CMK (cell line): ENCODE results near the gene TP73.

Experiments used
- DNase-seq: peaks from one replicate; pipeline ENCODE4 v3.0.0-alpha.2; 2010; ENCODE audit warnings: low read depth

The TP73 gene

DNA sequence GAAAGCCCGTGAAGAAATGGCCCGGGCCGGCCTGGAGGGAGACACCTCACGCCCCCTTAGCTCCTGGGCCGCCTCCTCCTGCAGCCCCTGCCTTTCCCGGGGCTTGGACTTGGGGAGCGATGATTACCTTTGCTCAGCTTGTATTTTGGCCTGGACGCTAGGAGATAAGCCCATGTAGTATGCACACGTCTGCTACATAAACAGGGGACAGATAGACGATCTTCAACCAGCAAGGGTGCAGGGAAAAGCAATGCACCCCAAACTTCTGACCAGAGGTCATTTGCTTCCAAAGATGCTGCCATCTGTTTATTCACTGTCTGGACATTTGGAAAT is 936 bp downstream of the TP73 start:
- DNase-seq, result no peak

DNA sequence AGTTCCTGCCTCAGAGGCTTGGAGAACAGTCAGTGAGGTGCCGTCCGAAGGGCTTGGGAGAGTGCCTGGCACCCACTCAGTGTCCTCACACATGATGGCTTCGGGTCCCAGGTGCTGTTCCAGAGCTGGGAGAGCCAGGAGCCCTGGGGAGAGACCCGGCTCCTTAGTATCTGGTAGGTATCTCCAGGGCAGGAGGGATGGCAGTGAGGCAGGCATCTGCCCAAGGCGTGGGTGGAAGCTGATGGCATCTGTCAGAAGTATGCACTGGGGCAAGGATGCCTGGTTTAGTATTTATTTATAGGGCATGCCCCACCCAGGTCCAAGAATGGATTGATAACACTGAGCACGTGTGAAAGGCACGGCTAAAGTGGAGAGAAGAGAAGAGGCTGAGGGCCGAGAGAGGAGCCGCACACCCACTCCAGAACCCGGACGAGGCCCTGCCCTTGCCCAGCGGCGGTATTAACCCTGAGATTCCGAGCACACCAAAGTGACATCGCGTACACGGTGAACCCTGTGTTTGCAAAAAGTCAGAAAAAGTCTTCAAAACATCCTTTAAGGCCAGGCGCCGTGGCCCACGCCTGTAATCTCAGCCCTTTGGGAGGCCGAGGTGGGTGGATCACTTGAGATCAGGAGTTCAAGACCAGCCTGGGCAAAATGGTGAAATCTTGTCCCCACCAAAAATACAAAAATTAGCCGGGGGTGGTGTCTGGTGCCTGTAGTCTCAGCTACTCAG is 2.4 kb downstream of the TP73 start:
- no peak for DNase-seq

DNA sequence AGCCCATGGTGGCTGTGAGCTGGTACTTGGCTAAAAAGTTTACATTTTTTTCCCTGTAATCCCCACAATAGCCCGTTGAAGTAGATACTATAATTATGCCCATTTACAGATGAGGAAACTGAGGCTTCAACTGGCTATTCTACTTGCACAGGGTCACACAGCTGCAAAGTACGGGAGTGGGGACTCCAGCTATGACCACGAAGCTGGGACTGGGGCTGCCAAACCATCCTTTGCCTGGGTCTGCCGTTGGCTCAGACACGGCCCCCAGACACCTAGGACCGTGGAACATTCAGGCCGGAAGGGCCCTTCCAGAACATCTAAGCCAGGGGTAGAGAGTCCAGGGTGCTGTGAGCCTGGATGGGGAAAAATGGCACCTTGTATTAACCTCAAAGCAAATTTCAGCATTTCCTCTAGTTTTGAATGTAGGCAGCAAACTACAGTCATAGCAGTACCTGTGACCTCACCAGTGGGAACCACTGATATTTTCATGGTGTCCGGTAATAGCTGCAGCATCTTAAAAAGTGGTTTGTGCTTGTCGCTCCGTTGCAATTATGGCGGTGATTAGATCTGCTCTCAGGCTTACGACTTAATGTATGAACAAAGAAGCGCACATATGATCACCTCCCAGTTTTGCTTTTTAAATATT is 4.3 kb downstream of the TP73 start:
- DNase-seq, result no peak

DNA sequence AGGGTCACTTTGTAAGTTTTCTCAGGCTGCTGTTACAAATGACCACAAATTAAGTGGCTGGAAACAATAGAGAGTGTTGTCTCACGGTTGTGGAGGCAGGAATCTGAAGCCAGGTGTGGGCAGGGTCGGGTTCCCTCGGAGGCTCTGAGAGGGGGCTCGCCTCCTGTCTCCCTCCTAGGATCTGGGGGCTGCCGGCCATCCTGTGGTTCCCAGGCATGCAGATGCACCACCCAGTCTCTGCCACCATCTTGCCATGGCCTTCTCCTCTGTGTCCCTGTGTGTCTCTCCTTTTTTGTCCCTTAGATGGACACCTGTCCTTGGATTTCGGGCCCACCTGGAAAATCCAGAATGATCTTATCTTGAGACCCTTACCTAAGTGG is 4.8 kb downstream of the TP73 start:
- DNase-seq, result no peak

DNA sequence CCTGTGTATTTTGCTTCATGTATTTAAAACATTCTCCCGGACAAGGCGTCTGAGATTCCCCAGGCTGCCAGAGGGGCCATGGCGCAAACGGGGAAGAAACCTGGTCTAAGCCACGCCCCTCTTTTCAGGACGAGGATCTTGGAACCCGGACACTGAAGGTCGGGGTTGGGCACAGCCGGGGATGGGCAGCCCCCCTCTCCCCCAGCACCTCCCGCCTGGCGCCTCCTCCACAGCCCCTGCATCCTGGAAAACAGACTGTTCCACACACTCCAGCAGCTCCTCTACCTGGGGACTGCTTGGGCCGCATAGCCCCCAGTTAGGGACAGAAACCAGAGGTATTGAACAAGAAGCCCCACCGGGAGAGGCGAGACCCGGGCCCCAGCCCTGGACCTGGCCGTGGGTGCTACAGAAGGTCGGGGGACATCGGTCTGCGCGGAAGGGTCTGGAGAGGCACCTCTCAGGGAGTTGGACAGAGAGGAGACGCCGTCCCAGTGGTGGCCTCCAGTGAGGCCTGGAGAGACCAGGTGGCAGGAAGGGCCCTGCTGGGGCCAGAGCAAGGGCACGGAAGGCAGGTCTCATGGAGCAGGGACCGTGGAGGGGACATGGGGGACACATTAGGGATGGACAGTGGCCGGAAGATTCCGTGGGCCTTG is 5.4 kb downstream of the TP73 start:
- no peak for DNase-seq

DNA sequence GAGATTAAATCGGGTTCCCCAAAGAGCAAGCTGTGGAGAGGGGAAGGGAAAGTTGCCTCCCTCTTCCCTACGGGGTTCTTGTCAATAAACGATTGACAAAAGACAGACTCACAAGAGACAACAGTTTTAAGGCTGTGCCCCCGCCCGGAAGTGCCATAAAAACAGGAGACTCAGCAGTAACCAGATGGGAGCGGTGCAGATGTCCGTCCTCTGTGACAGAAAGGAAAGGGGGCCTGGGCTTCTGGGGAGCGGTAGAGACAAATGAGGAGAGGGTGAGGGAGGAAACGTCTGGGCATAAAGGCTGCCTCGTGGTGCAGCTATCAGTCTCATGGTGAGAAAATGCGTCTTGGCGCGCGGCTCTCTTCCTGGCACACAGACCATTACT is 5.9 kb downstream of the TP73 start:
- no peak for DNase-seq

DNA sequence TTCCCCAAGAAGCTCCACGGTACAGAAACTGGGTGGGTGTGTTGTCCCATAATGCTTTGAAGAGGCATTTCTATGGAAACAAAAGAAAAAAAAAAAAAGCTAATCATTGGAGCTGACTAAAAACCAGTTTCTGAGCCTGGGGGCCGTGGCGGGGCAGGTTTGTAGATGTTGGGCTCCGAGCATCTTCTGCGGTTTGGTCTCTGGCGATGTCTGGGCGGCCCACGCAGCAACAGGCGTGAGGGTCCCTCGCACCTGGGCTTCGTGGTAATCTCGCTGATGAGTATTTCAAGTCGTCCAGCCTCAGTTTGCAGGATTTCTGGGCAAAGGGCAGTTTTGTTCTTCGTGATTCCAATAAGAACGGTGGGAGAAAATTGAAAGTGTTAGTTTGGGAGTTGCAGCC is 6.8 kb downstream of the TP73 start:
- no peak for DNase-seq

GRCh38 chr1:3660704-3661103 is 8.4 kb downstream of the TP73 start:
- DNase-seq, result no peak

GRCh38 chr1:3661631-3662030 is 9.3 kb downstream of the TP73 start:
- no peak for DNase-seq

DNA sequence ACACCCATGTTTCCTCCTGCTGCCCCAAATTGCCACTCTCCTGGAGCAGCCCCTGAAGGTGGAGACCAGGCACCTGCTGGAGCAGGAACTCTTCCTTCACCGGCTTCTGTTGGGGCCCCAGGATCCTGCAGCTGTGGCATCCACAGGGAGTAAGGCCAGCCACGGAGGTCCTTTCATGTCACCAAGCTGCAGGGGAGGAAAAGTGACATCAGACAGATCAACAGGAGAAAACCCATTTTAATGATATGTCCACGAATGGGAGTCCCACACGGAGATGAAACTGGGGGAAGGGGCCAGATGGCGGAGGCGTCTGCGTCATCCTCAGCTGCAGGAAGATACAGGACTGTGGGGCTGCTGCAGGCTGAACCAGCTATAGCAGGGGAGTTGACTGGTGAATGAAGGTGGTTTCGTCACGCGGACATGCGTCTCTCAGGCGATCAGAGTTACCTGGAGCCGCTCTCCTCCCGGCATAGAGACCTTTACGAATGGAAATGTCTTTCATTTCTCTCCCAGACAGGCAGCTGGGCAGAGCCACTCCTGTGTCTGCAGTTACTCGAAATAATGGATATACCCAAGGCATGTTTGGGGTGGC is 9.9 kb downstream of the TP73 start:
- no peak for DNase-seq

GRCh38 chr1:3663999-3664699 is 11.8 kb downstream of the TP73 start:
- DNase-seq, result no peak

DNA sequence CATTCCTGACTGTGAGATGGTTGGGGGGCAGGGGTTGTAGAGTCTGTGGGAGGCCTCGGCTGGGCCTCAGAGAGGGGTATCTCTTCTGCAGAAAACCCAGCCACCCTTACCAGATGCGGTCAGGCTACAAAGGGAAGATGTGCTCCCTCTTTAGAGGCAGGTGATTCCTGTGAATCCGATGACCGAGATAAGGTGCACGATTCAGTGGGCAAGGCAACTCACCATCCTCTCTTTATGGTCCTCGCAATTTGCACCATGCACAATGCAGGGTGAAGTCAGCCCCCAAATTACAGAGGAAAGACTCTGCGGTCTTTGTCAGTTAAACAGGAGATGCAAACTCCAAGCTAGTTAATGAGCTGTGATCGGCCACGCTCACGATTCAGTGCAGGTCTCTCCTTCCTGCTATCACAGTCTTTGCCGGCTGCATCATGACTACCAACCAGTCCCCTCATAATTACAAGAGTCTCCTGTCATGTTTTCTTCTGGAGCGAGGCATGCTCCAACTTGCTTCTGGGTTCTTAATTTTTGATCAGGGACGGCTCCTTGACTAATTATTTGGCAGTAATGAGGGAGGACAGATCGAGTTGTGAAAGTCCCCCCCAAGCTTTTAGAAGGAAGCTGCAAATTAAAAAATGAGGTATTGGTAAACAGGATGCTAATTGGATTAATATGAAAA is 12.5 kb downstream of the TP73 start:
- DNase-seq, result no peak

DNA sequence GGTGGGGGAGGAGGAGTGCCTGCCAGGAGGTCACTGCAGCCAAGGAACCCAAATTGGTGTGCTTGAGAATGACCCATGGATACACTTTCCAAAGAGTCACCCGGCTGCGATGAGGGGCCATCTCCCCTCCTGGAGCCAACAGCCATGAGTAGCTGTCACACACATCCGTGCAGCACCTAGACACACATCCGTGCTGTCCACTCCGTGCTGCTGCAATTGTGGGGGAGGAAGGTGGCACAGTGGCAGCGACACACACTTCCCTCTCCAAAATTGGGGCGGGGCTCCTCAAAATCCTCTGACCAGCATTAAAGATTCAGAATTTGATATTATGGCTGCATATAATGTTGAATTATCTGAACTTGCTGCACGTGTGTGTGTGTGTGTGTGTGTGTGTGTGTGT is 15.8 kb downstream of the TP73 start:
- DNase-seq, result no peak

DNA sequence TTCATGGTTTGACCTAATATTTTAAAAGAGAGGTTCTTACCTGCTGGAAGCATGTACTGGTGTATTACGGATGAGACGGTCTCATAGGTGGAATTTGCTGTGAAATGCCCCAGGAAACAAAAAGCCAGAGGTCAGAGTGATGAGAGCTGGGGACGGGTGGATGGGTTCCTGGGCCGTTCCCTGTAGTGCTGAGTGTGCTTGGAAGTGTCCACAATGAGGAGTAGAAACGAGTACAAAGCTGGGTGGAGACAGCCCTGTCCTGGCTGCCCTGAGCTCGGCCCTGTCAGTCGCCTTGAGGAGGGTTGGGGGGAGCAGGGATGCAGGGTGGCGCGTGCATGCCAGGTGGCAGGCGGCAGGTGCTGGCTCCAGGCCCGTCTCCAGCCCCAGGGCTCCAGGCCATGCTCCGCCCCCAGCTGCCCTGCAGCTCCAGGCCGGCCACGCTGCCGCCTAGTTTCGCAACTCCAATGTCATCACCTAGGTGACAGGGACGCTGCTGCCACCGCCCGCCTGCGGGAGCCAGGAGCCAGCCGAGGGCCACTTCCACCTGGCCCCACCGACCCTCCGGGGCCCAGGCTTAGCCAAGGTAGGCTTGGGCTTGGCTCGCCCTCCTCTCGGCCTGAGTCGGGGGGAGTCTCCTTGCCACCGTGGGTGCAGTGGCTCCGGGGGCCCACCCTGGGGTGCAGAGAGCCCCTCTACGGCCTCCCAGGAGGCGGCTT is 16.4 kb downstream of the TP73 start:
- no peak for DNase-seq

DNA sequence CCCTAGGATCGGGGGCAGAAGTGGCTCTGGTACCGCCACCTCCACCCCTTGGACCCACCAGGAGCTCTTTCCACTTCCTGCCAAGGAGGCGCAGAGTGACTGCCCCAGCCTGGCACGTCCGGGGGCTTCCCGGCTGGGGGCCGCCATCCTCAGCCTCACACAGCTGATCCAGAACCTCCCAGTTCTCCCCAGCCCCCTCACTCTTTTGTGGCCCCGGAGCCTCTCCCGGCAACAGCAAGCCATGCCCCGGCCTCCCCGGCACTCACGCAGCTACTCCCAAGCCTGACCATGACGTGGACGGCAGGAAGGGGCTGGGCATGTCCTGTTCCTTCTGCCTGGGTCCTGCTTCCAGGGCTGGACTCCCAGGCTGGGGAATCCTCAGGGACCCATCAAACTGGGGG is 17.1 kb downstream of the TP73 start:
- no peak for DNase-seq

- no peak for DNase-seq
These were observed 17.7 kb downstream of the TP73 start for GRCh38 chr1:3669971-3670431.

DNA sequence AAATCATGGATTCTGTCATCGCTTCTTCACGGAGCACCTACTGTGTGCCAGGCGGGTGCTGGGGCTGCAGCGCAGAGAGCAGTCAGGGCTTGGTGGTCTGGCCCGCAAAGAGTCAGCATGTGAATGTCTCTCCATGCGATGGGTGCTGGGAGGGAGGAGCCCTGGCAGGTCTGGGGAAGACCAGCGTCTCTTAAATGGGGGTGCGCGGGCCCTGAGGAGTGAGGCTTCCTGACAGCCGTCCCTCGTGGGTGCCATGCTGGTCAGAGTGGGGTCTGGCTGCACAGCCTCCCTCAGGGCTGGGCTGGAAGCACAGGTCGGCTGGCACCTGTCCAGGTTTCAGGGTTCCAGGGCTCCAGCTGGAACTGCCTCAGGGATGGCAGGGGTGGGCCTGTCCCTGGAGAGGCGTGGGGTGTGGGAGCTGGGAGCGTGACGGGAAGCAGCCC is 18.5 kb downstream of the TP73 start:
- no peak for DNase-seq

DNA sequence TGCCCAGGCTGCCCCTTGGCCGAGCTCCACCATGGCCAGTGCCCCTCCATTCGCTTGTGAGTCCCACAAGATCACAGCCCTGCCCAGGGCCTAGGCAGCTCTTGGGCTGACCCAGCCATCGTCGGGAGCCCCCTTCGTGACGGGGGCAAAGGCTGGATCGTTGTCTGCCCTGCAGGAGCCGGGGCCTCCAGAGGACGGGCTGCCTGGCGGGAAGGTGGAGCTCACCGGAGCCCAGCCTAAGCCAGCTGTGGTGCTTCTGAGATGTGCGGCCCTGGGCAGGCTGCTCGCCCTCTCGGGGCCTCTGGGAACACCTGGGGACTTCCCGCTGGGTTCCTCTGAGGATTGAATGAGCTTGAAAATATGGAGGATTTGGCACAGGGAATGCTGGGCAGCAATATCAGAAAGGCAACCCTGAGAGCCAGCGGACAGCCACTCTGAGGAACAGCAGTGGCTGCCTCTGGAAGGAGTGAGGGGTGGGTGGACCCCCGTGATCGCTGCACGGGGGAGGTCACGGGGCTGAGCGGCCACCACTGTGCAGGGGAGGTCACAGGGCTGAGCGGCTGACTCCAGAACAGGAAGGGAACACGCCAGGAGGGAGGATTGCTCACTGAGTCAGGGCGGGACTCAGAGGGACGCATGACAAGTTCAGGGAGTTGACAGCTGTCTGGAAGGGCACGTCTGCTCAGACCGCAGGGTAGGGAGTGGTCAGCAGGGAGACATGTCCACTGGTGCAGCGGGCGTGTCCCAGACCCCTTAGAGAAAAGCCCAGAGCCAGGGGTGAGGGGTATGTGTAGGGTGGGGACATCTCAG is 19.3 kb downstream of the TP73 start:
- DNase-seq, result no peak

- DNase-seq, result no peak
These were observed 20.1 kb downstream of the TP73 start for GRCh38 chr1:3672231-3672970.

DNA sequence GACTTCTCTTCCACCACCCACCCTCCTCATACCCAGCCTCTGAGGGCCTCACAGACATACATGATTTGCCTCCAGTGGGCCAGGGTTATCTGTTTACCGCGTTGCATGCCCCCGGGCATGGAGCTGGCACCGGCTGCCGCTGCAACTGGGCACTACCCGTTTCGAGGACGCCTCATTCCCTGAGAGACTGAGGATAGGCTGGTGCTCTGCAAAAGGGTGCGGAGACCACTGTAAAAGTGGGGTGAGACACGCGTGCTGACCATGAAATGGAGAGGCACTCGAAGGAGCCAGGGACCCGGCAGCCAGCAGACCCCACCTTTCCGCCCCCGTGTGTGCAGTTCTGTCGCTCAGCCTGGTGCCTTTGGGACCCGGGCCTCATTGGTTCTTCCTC is 20.6 kb downstream of the TP73 start:
- no peak for DNase-seq
